Adrenal gland (tissue), 12 donors: ENCODE measurements around the gene ADAMTS12. TPM values are rescaled to one million over a fixed set of nuclear protein-coding genes. Genes with fewer than 3 reads are reported as not detected.

Source experiments
- DNase-seq, 7 donors: peaks; one replicate each; pipeline ENCODE4 v3.0.0-alpha.2; 2019 to 2020
- H3K27ac ChIP-seq, 5 donors: fragments of 200-600 bp; sonication (generic) in 4 of 5; 1 replicate in 3 of 5; 2 replicates in 2 of 5; pipeline versions ENCODE4 v1.5.1 to v1.8.0; 2016 to 2020; ENCODE audit warnings: mild to moderate bottlenecking in 1 of 5
- H3K27me3 ChIP-seq: fragments of 200-600 bp; 2 replicates; pipeline ENCODE4 v1.8.0; 2021
- H3K36me3 ChIP-seq, 2 donors: fragments of 200-600 bp; replicated peaks in 1 of 2; 1 replicate in 1 of 2; 2 replicates in 1 of 2; pipeline versions ENCODE4 v1.5.1 to v1.8.0; 2018 to 2022
- H3K4me1 ChIP-seq, 2 donors: fragments of 200-600 bp; replicated peaks in 1 of 2; 1 replicate in 1 of 2; 2 replicates in 1 of 2; pipeline versions ENCODE4 v1.5.1 to v1.8.0; 2018 to 2021
- H3K4me3 ChIP-seq, 4 donors: fragments of 200-600 bp; sonication (generic) in 3 of 4; one replicate each; pipeline ENCODE4 v1.5.1; 2016 to 2018
- H3K9me3 ChIP-seq, 3 donors: fragments of 200-600 bp; sonication (generic) in 1 of 3; replicated peaks in 1 of 3; 1 replicate in 2 of 3; 2 replicates in 1 of 3; pipeline versions ENCODE4 v1.5.1 to v1.8.0; 2016 to 2021
- POLR2A ChIP-seq, 2 donors: fragments of 450-650 bp; IDR thresholded peaks; one replicate each; pipeline ENCODE4 v1.6.1; 2017; ENCODE audit warnings: antibody characterized with exemption in 2 of 2, mild to moderate bottlenecking in 2 of 2, moderate library complexity in 1 of 2
- WGBS, 4 donors: extraction: QIAGEN DNeasy Blood & Tissue Kit in 2 of 4; methylation state at CpG; one replicate each; pipeline versions ENCODE4 v1.1.5 to v1.1.7; 2013 to 2017; 5-methylcytosine and 5-hydroxymethylcytosine counted together
- intact Hi-C, 2 donors: fragments of 100-400 bp; cut with DNase I; formaldehyde crosslinking; loops; one replicate each; pipeline versions ENCODE4 v1.14.1 to v1.15.0; 2022 to 2023
- polyA plus RNA-seq, 3 donors: library from polyadenylated mRNA; stranded (reverse); fragments of 200-250 nt in 2 of 3; fragments of 350-450 nt in 1 of 3; fragmentation: Illumina TruSeq in 1 of 3; extraction: RNeasy Lipid Tissue Mini Kit (QIAGEN cat#74804) in 1 of 3; gene quantifications; one replicate each; pipeline ENCODE4 v1.2.3, GENCODE V29; 2013 to 2014
- total RNA-seq, 9 donors: library from RNA; depleted of rRNA in 4 of 9; stranded (reverse); fragments of >200 nt in 4 of 9; fragments of 120-200 nt in 1 of 9; fragmentation: NEBNext Ultra II Directional in 1 of 9; extraction: Animal tissue kit (Norgen Biotek cat#: 25700) in 1 of 9; gene quantifications; one replicate each; pipeline versions ENCODE4 v1.1.0 to v1.2.4, GENCODE V29; 2013 to 2023
- TF ChIP-seq, protein P1 (sequence below), 6 experiments: fragments of 450-650 bp in 4 of 6; fragments of 200-600 bp in 2 of 6; sonication (generic) in 1 of 6; IDR thresholded peaks; 1 replicate in 5 of 6; 2 replicates in 1 of 6; pipeline versions ENCODE4 v1.5.1 to v1.8.0; 2016 to 2021; ENCODE audit warnings: antibody characterized with exemption in 6 of 6, mild to moderate bottlenecking in 2 of 6, moderate library complexity in 1 of 6
- donor health status: healthy with polysubstance abuse.
- donor health status: Bipolar disorder and iron deficiency.
- donor health status: DM: yes; HTN: yes; CAD: no.
- donor health status: DM: no; HTN: no; CAD: no.
- donor health status: DM: no; HTN: no; CAD: no.
- donor health status: DM: yes; HTN: yes; CAD: no.

The ADAMTS12 gene
- total and polyA plus RNA-seq, 12 donors = 1.9 to 76.1 (median 10.5) TPM

- DNase-seq = no peak
- Histone ChIP-seq H3K27ac (no peak overlapping the region), H3K4me1 (no peaks in the 10 kb centered on the region), H3K27me3 (no peaks in the 10 kb centered on the region), H3K4me3 (no peak overlapping the region), H3K9me3 (no peaks in the 10 kb centered on the region), H3K36me3 (peaks cover 0 to 9% of the 10 kb centered on the region in 2 donors)
- intact Hi-C loops = no loop called here
- TF ChIP-seq POLR2A (IDR thresholded peaks at IDR 0.05) = no peak
- TF ChIP-seq, protein P1, sequence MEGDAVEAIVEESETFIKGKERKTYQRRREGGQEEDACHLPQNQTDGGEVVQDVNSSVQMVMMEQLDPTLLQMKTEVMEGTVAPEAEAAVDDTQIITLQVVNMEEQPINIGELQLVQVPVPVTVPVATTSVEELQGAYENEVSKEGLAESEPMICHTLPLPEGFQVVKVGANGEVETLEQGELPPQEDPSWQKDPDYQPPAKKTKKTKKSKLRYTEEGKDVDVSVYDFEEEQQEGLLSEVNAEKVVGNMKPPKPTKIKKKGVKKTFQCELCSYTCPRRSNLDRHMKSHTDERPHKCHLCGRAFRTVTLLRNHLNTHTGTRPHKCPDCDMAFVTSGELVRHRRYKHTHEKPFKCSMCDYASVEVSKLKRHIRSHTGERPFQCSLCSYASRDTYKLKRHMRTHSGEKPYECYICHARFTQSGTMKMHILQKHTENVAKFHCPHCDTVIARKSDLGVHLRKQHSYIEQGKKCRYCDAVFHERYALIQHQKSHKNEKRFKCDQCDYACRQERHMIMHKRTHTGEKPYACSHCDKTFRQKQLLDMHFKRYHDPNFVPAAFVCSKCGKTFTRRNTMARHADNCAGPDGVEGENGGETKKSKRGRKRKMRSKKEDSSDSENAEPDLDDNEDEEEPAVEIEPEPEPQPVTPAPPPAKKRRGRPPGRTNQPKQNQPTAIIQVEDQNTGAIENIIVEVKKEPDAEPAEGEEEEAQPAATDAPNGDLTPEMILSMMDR (IDR thresholded peaks at IDR 0.05) = no peak
Observed at GRCh38 chr5:33657176-33657575, 234.6 kb downstream of the ADAMTS12 start.

DNA sequence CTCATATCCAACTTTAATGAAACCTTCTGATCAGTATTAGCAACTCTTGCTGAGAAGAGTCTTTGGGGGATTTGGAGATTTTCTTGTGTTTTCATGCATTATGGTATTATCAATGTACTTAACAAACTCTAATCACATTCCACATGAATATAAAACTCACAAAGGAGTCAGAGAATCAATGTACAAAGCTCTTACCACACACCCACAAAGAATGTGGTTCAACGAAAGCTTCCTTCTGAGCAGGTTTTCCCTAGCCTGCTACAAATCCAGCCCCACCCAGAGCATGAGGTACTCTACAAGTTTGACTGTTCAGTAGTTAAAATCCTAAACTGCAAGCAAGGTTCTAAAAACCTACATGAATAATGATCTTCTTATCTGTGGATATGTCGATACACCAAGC, 240.9 kb downstream of the ADAMTS12 start:
- no peaks in the 10 kb centered on the region for H3K27me3 ChIP-seq
- H3K4me3 ChIP-seq = no peak overlapping the region
- no peaks in the 10 kb centered on the region for H3K36me3 ChIP-seq
- H3K9me3 ChIP-seq = no peaks in the 10 kb centered on the region
- H3K27ac ChIP-seq = no peak overlapping the region
- TF ChIP-seq, protein P1 (IDR thresholded peaks at IDR 0.05) = no peak
- no peak for TF ChIP-seq POLR2A (IDR thresholded peaks at IDR 0.05)
- DNase-seq = no peak
- WGBS, 4 donors = 86 to 95% (median 90%) methylated on average over 2 of the region's 2 CpGs
- intact Hi-C loops = no loop called here
- no peaks in the 10 kb centered on the region for H3K4me1 ChIP-seq

GRCh38 chr5:33649549-33650482, 242.0 kb downstream of the ADAMTS12 start:
- no peaks in the 10 kb centered on the region for H3K27me3 ChIP-seq
- no peak overlapping the region for H3K4me3 ChIP-seq
- no peak overlapping the region for H3K27ac ChIP-seq
- H3K36me3 ChIP-seq = no peaks in the 10 kb centered on the region
- TF ChIP-seq, protein P1 (IDR thresholded peaks at IDR 0.05) = no peak
- no peak for TF ChIP-seq POLR2A (IDR thresholded peaks at IDR 0.05)
- DNase-seq = no peak
- no peaks in the 10 kb centered on the region for H3K4me1 ChIP-seq
- intact Hi-C loops = no loop called here
- WGBS, 4 donors = 79 to 88% (median 83%) methylated on average over 10 of the region's 10 CpGs
- no peaks in the 10 kb centered on the region for H3K9me3 ChIP-seq

DNA sequence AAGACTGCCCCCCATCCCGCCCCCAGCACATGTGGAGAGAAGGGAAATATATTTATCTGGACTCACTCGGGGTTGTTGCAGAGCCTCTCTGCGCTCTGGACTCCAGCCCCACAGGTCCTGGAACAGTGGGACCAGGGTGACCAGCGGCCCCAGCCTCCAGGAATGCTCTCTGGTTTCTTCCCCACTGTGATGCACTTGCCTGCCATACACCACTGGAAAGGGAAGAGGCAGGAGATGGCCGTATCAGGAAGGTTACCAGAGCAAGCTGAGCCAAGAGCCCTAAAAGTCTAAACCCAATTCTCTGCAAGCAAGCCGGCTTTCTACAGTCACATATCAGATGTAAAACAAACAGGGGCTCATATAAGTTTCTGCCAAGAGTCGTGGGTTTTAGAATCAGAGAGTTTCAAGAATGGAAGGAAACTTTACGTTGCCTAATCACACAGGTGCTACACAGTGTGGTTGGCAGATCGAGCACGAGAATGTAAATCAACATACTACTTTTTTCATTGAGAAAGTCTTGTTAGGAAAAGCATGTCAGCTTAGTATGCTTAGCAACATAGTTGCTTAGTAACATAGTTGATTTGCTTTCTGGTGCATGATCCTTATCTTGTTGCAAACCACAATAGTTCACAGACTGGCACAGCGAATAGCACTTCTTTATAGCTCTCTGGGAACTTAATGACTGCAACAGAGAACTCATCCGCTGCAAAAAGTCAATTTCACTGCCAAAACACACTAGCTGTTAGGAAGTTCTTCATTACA, 249.9 kb downstream of the ADAMTS12 start:
- Histone ChIP-seq H3K27ac (no peak overlapping the region), H3K4me3 (no peak overlapping the region), H3K27me3 (no peaks in the 10 kb centered on the region), H3K4me1 (peaks cover 0 to 5% of the 10 kb centered on the region in 2 donors), H3K9me3 (no peaks in the 10 kb centered on the region), H3K36me3 (peaks cover 0 to 12% of the 10 kb centered on the region in 2 donors)
- WGBS, 4 donors = 69 to 81% (median 70%) methylated on average over 10 to 12 of the region's 12 CpGs
- DNase-seq = no peak
- intact Hi-C loops = no loop called here
- TF ChIP-seq POLR2A (IDR thresholded peaks at IDR 0.05) = no peak
- TF ChIP-seq, protein P1 (IDR thresholded peaks at IDR 0.05) = no peak
